ENCODE measurements around the gene FANCI.

- TF ChIP-seq CTCF (CRISPR knock-in tag; IDR thresholded peaks at IDR 0.05) (no peak), EZH2 (conservative IDR thresholded peaks at IDR 0.05; ENCODE audit: low read depth, low read length) (no peak), GTF2F1 (IDR thresholded peaks at IDR 0.05; ENCODE audit: low read length) (no peak), PATZ1 (CRISPR knock-in tag; IDR thresholded peaks at IDR 0.05) (no peak)
Observed at GRCh38 chr15:89323825-89324224, 80.0 kb downstream of the FANCI start.

Data from HepG2 (cell line).